ENCODE data around the gene TRIM2.
A peak's percentile ranks its signal among the peaks of the same experiment; 100 is the strongest.

TRIM2 gene

GRCh38 chr4:153244969-153245368, 40.7 kb downstream of the TRIM2 start:
- H3K27me3 ChIP-seq (ENCODE audit: control insufficient read depth in 1 of 2, insufficient read depth in 2 of 2, low read length in 2 of 2): no peaks in the 10 kb centered on the region
- peaks cover 53 to 60% of the 10 kb centered on the region in 2 donors for H3K4me1 ChIP-seq (ENCODE audit: control insufficient read depth in 1 of 2, insufficient read depth in 2 of 2, low read length in 2 of 2)
- H3K36me3 ChIP-seq (ENCODE audit: control insufficient read depth in 1 of 2, insufficient read depth in 2 of 2, low read length in 2 of 2): peaks cover 0 to under 1% of the 10 kb centered on the region in 2 donors
- peak overlapping the region in 1 of 2 donors; percentile 25 for H3K4me3 ChIP-seq (ENCODE audit: low read depth in 1 of 2, low read length in 2 of 2)
- peak overlapping the region; percentile 2 for H3K27ac ChIP-seq (ENCODE audit: low read depth, low read length)
- H3K9me3 ChIP-seq (ENCODE audit: control insufficient read depth in 1 of 2, low read length in 2 of 2): no peaks in the 10 kb centered on the region
- H3K9ac ChIP-seq (ENCODE audit: low read depth in 1 of 2, low read length in 2 of 2): peak overlapping the region in 1 of 2 donors; percentile 11

DNA sequence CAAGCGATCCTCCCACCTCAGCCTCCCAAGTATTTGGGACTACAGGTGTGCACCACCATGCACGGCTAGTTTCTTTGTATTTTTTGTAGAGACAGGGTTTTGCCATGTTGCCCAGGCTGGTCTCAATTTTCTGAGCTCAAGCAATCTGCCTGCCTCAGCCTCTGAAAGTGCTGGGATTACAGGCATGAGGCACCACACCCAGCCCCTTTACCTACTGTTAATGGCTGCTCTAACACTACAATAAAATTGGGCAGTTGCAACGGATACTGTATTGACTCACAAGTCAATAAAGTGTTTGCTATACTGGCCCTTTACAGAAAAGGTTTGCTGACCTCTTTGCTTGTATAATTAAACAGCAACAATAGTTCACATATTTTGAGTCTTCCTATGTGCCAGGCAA, 41.5 kb downstream of the TRIM2 start:
- Histone ChIP-seq H3K4me3 (ENCODE audit: low read depth in 1 of 2, low read length in 2 of 2) (no peak overlapping the region), H3K9ac (ENCODE audit: low read depth in 1 of 2, low read length in 2 of 2) (no peak overlapping the region), H3K4me1 (ENCODE audit: control insufficient read depth in 1 of 2, insufficient read depth in 2 of 2, low read length in 2 of 2) (peaks cover 53 to 65% of the 10 kb centered on the region in 2 donors), H3K27me3 (ENCODE audit: control insufficient read depth in 1 of 2, insufficient read depth in 2 of 2, low read length in 2 of 2) (no peaks in the 10 kb centered on the region), H3K36me3 (ENCODE audit: control insufficient read depth in 1 of 2, insufficient read depth in 2 of 2, low read length in 2 of 2) (no peaks in the 10 kb centered on the region), H3K27ac (ENCODE audit: low read depth, low read length) (no peak overlapping the region), H3K9me3 (ENCODE audit: control insufficient read depth in 1 of 2, low read length in 2 of 2) (no peaks in the 10 kb centered on the region)

- no peak overlapping the region for H3K9ac ChIP-seq (ENCODE audit: low read depth in 1 of 2, low read length in 2 of 2)
- no peaks in the 10 kb centered on the region for H3K9me3 ChIP-seq (ENCODE audit: control insufficient read depth in 1 of 2, low read length in 2 of 2)
- no peak overlapping the region for H3K4me3 ChIP-seq (ENCODE audit: low read depth in 1 of 2, low read length in 2 of 2)
- no peaks in the 10 kb centered on the region for H3K27me3 ChIP-seq (ENCODE audit: control insufficient read depth in 1 of 2, insufficient read depth in 2 of 2, low read length in 2 of 2)
- H3K4me1 ChIP-seq (ENCODE audit: control insufficient read depth in 1 of 2, insufficient read depth in 2 of 2, low read length in 2 of 2): peaks cover 49 to 61% of the 10 kb centered on the region in 2 donors
- no peaks in the 10 kb centered on the region for H3K36me3 ChIP-seq (ENCODE audit: control insufficient read depth in 1 of 2, insufficient read depth in 2 of 2, low read length in 2 of 2)
- no peak overlapping the region for H3K27ac ChIP-seq (ENCODE audit: low read depth, low read length)
Measured at GRCh38 chr4:153246446-153247115, 42.3 kb downstream of the TRIM2 start.

DNA sequence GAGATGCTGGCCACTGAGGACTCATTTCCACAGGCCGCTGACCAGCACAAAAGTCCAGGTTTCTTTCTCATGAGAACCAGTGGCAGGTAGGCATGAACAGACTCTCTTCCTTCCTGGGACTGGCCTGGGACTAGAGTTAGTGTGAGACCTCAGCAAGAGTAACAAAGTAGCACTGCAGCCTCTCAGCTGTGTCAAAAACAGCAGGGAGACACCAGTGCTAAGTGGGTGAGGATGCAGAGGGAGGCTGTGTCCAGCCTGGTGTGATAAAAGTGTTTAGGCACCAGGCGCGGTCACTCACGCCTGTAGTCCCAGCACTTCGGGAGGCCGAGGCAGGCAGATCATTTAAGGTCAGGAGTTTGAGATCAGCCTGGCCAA, 42.9 kb downstream of the TRIM2 start:
- no peaks in the 10 kb centered on the region for H3K27me3 ChIP-seq (ENCODE audit: control insufficient read depth in 1 of 2, insufficient read depth in 2 of 2, low read length in 2 of 2)
- H3K36me3 ChIP-seq (ENCODE audit: control insufficient read depth in 1 of 2, insufficient read depth in 2 of 2, low read length in 2 of 2): no peaks in the 10 kb centered on the region
- H3K27ac ChIP-seq (ENCODE audit: low read depth, low read length): no peak overlapping the region
- H3K9ac ChIP-seq (ENCODE audit: low read depth in 1 of 2, low read length in 2 of 2): no peak overlapping the region
- no peak overlapping the region for H3K4me3 ChIP-seq (ENCODE audit: low read depth in 1 of 2, low read length in 2 of 2)
- peaks cover 44 to 56% of the 10 kb centered on the region in 2 donors for H3K4me1 ChIP-seq (ENCODE audit: control insufficient read depth in 1 of 2, insufficient read depth in 2 of 2, low read length in 2 of 2)
- no peaks in the 10 kb centered on the region for H3K9me3 ChIP-seq (ENCODE audit: control insufficient read depth in 1 of 2, low read length in 2 of 2)

DNA sequence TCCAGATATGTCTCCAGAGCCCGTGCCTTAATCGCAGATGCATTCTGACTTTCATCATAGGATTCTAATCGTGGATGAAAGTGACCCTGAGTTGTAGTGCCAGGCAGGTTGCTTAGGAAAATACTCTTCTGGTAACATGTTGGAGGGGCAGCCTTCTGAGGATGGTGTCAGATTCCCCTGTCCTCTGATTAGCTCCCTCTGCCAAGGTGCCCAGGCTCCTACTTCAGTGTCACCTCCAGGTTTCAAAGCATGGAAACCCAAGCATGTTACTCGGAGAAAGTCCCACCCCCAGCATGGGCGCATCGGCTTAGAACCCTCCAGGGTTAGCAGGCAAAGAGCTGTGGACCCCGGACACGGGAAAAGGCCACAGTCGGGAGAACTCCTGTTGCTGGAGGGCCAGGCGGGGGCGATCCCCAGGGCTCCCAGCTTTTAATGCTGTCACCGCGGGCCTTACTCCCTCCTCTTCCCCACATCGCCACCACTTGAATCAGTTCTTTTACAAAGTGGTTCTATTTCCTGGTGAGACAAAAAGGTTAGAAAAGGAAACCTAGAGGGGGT, 44.5 kb downstream of the TRIM2 start:
- Histone ChIP-seq H3K36me3 (ENCODE audit: control insufficient read depth in 1 of 2, insufficient read depth in 2 of 2, low read length in 2 of 2) (no peaks in the 10 kb centered on the region), H3K9me3 (ENCODE audit: control insufficient read depth in 1 of 2, low read length in 2 of 2) (no peaks in the 10 kb centered on the region), H3K27me3 (ENCODE audit: control insufficient read depth in 1 of 2, insufficient read depth in 2 of 2, low read length in 2 of 2) (no peaks in the 10 kb centered on the region), H3K9ac (ENCODE audit: low read depth in 1 of 2, low read length in 2 of 2) (peak overlapping the region; percentile 25 to 72), H3K4me3 (ENCODE audit: low read depth in 1 of 2, low read length in 2 of 2) (peak overlapping the region; percentile 62 to 66), H3K27ac (ENCODE audit: low read depth, low read length) (peak overlapping the region; percentile 33), H3K4me1 (ENCODE audit: control insufficient read depth in 1 of 2, insufficient read depth in 2 of 2, low read length in 2 of 2) (peaks cover 28 to 41% of the 10 kb centered on the region in 2 donors)

DNA sequence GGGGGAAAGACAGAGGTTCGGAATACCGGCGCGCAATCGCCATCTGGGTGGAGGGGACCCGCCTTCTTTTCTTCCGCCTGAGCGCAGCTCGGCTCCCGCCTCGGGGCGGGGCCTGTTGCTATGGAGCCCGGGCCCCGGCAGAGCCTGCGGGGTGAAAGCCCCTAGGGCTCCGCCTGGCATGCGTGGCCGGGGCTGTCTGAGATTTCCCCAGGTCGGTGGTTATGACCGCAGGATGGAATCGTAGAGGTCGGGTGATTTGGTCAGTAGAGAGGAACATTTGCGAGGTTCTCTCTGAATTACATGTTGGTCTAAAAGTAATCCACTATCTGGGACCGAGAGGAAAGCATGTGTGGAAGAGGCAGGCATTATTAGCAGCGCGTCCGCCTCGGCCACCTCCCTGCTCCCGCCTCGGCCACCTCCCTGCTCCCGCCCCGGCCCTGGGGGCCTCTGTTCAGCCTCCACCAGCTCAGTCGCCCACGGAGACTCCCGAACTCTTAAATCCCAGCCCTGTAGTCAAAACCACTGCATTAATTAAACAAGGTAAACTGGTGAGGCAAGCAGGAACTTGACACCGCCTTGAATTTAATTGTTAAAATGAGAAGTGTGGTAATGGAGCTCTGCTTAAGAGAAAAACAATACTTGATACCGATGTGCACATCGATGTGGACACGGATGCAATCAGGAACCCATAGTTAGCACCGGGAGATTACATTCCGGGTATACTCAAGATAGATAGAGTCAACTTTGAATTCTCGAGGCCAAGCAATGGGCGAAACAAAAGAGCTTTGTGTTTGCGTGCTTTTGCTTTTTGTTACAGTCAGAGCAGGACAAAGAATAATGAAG, 45.2 kb downstream of the TRIM2 start:
- no peaks in the 10 kb centered on the region for H3K9me3 ChIP-seq (ENCODE audit: control insufficient read depth in 1 of 2, low read length in 2 of 2)
- peak overlapping the region; percentile 74 for H3K27ac ChIP-seq (ENCODE audit: low read depth, low read length)
- no peaks in the 10 kb centered on the region for H3K36me3 ChIP-seq (ENCODE audit: control insufficient read depth in 1 of 2, insufficient read depth in 2 of 2, low read length in 2 of 2)
- H3K4me1 ChIP-seq (ENCODE audit: control insufficient read depth in 1 of 2, insufficient read depth in 2 of 2, low read length in 2 of 2): peaks cover 27 to 40% of the 10 kb centered on the region in 2 donors
- no peaks in the 10 kb centered on the region for H3K27me3 ChIP-seq (ENCODE audit: control insufficient read depth in 1 of 2, insufficient read depth in 2 of 2, low read length in 2 of 2)
- H3K4me3 ChIP-seq (ENCODE audit: low read depth in 1 of 2, low read length in 2 of 2): peak overlapping the region; percentile 62 to 66
- H3K9ac ChIP-seq (ENCODE audit: low read depth in 1 of 2, low read length in 2 of 2): peak overlapping the region; percentile 28 to 72

DNA sequence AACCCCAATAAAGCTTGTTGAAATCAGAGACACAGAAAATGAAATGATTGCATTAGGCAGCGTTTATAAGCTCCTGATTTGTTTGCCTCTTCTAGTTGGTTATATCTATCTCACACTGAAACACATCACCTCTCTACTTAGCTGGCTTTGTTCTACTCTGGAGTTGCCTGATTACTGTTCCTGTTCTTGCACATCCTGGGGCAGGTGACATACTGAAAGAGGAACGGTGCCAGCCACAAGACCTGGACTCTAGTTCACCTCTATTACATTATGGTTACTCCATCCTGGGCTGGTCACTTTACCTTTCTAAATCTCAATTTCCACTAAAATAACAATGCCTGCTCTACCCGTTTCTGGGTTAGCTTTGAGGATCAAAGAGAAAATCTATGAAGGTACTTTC, 47.9 kb downstream of the TRIM2 start:
- H3K4me3 ChIP-seq (ENCODE audit: low read depth in 1 of 2, low read length in 2 of 2): no peak overlapping the region
- no peaks in the 10 kb centered on the region for H3K9me3 ChIP-seq (ENCODE audit: control insufficient read depth in 1 of 2, low read length in 2 of 2)
- no peak overlapping the region for H3K9ac ChIP-seq (ENCODE audit: low read depth in 1 of 2, low read length in 2 of 2)
- peaks cover 0 to 3% of the 10 kb centered on the region in 2 donors for H3K27me3 ChIP-seq (ENCODE audit: control insufficient read depth in 1 of 2, insufficient read depth in 2 of 2, low read length in 2 of 2)
- H3K4me1 ChIP-seq (ENCODE audit: control insufficient read depth in 1 of 2, insufficient read depth in 2 of 2, low read length in 2 of 2): peaks cover 10 to 21% of the 10 kb centered on the region in 2 donors
- no peak overlapping the region for H3K27ac ChIP-seq (ENCODE audit: low read depth, low read length)
- peaks cover 0 to 3% of the 10 kb centered on the region in 2 donors for H3K36me3 ChIP-seq (ENCODE audit: control insufficient read depth in 1 of 2, insufficient read depth in 2 of 2, low read length in 2 of 2)

DNA sequence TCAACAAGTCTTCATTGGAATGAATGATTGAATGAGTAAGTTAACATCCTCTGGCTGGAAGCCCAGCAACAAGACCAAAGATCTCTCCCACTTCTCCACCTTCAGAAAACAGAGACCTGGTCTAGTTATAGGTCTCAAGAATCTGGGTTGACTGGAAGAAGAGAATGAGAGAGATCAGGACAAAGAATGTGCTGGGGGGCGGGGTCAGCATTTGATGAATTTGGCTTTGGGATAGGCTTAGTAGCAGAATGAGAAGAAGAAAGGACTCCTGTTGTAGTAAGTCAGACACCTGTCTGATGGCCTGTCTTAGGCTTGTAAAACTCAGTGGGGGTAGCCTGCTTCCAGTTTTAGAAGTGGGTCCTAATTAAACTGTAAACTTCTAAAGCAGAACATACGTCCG, 51.0 kb downstream of the TRIM2 start:
- Histone ChIP-seq H3K4me3 (ENCODE audit: low read depth in 1 of 2, low read length in 2 of 2) (no peak overlapping the region), H3K9ac (ENCODE audit: low read depth in 1 of 2, low read length in 2 of 2) (no peak overlapping the region), H3K27ac (ENCODE audit: low read depth, low read length) (no peak overlapping the region), H3K9me3 (ENCODE audit: control insufficient read depth in 1 of 2, low read length in 2 of 2) (no peaks in the 10 kb centered on the region), H3K4me1 (ENCODE audit: control insufficient read depth in 1 of 2, insufficient read depth in 2 of 2, low read length in 2 of 2) (peaks cover 4 to 7% of the 10 kb centered on the region in 2 donors), H3K27me3 (ENCODE audit: control insufficient read depth in 1 of 2, insufficient read depth in 2 of 2, low read length in 2 of 2) (peaks cover 0 to 7% of the 10 kb centered on the region in 2 donors), H3K36me3 (ENCODE audit: control insufficient read depth in 1 of 2, insufficient read depth in 2 of 2, low read length in 2 of 2) (peaks cover 0 to 9% of the 10 kb centered on the region in 2 donors)

GRCh38 chr4:153257151-153257620, 52.9 kb downstream of the TRIM2 start:
- Histone ChIP-seq H3K4me3 (ENCODE audit: low read depth in 1 of 2, low read length in 2 of 2) (no peak overlapping the region), H3K27ac (ENCODE audit: low read depth, low read length) (no peak overlapping the region), H3K9ac (ENCODE audit: low read depth in 1 of 2, low read length in 2 of 2) (no peak overlapping the region), H3K9me3 (ENCODE audit: control insufficient read depth in 1 of 2, low read length in 2 of 2) (peaks cover 0 to 8% of the 10 kb centered on the region in 2 donors), H3K36me3 (ENCODE audit: control insufficient read depth in 1 of 2, insufficient read depth in 2 of 2, low read length in 2 of 2) (peaks cover 0 to 9% of the 10 kb centered on the region in 2 donors), H3K4me1 (ENCODE audit: control insufficient read depth in 1 of 2, insufficient read depth in 2 of 2, low read length in 2 of 2) (peaks cover 0 to 4% of the 10 kb centered on the region in 2 donors), H3K27me3 (ENCODE audit: control insufficient read depth in 1 of 2, insufficient read depth in 2 of 2, low read length in 2 of 2) (peaks cover 0 to 7% of the 10 kb centered on the region in 2 donors)

- Histone ChIP-seq H3K9me3 (ENCODE audit: control insufficient read depth in 1 of 2, low read length in 2 of 2) (peaks cover 0 to 8% of the 10 kb centered on the region in 2 donors), H3K4me1 (ENCODE audit: control insufficient read depth in 1 of 2, insufficient read depth in 2 of 2, low read length in 2 of 2) (peaks cover 0 to 4% of the 10 kb centered on the region in 2 donors), H3K36me3 (ENCODE audit: control insufficient read depth in 1 of 2, insufficient read depth in 2 of 2, low read length in 2 of 2) (peaks cover 0 to 9% of the 10 kb centered on the region in 2 donors), H3K27ac (ENCODE audit: low read depth, low read length) (no peak overlapping the region), H3K27me3 (ENCODE audit: control insufficient read depth in 1 of 2, insufficient read depth in 2 of 2, low read length in 2 of 2) (peaks cover 0 to 7% of the 10 kb centered on the region in 2 donors), H3K4me3 (ENCODE audit: low read depth in 1 of 2, low read length in 2 of 2) (no peak overlapping the region), H3K9ac (ENCODE audit: low read depth in 1 of 2, low read length in 2 of 2) (no peak overlapping the region)
Measured at GRCh38 chr4:153257991-153258390, 53.7 kb downstream of the TRIM2 start.
